K562 (cell line): ENCODE measurements around the gene LRRC4C. TPM values are rescaled to one million over a fixed set of nuclear protein-coding genes. Genes with fewer than 3 reads are reported as not detected.

ENCODE experiments used
- ATAC-seq: fragments of 200-7000 bp; cut with Tn5 transposase; 3 replicates; pipeline ENCODE4 v1.9.1; 2020; ENCODE audit warnings: moderate library complexity
- BruUV-seq: library from RNA; stranded (reverse); fragments of 400-500 nt; replicated peaks from 2 replicates; lab custom pipeline; 2021; lab: Mats Ljungman, UMichigan
- CTCF ChIA-PET: fragments of 300-600 bp; formaldehyde crosslinking; extraction: SDS; loops from one replicate; lab custom pipeline; 2021; ENCODE audit warnings: low intra/inter-chr PET ratio; lab: Yijun Ruan, JAX
- POLR2A ChIA-PET: fragments of 300-600, 350-650 bp; sonication (Branson Sonifier 250); formaldehyde crosslinking; extraction: SDS; loops from one replicate; lab custom pipeline; 2021; ENCODE audit warnings: antibody characterized with exemption, inconsistent platforms; lab: Yijun Ruan, JAX
- DNase-seq, 4 experiments: peaks; one replicate each; pipeline versions ENCODE4 v3.0.0 to v3.0.0-alpha.2; 2011 to 2018; ENCODE audit warnings: low spot score in 3 of 4, mixed read lengths in 3 of 4; ENCODE audit errors: extremely low read depth in 1 of 4
- FAIRE-seq: peaks from 2 replicates; lab custom pipeline; 2011; peaks lifted over from hg19 to GRCh38; lab: Jason Lieb, UNC
- H2AFZ ChIP-seq: 2 replicates; pipeline ENCODE4 v1.6.0; 2011; ENCODE audit warnings: low read depth, low read length, control low read depth, inconsistent platforms
- H3K27ac ChIP-seq: fragments of 200-600 bp; 3 replicates; pipeline ENCODE4 v1.8.0; 2011; ENCODE audit warnings: low read depth, mild to moderate bottlenecking, control low read depth, inconsistent platforms, low read length, moderate library complexity, mixed read lengths; ENCODE audit errors: extremely low read depth
- H3K27me3 ChIP-seq, 2 experiments: fragments of 300-600 bp in 1 of 2; 2 replicates in 1 of 2; 3 replicates in 1 of 2; pipeline versions ENCODE4 v1.6.0 to v1.8.0; 2011; ENCODE audit warnings: inconsistent platforms in 2 of 2, low read length in 2 of 2, mild to moderate bottlenecking in 1 of 2, mixed read lengths in 1 of 2, moderate library complexity in 1 of 2; ENCODE audit not compliant: control insufficient read depth in 2 of 2, insufficient read depth in 2 of 2
- H3K36me3 ChIP-seq: fragments of 300-600 bp; 3 replicates; pipeline ENCODE4 v1.8.0; 2011; ENCODE audit warnings: mild to moderate bottlenecking, low read length, inconsistent platforms; ENCODE audit not compliant: control insufficient read depth, insufficient read depth
- H3K4me1 ChIP-seq, 2 experiments: fragments of 200-600 bp in 1 of 2; replicated peaks in 1 of 2; 2 replicates in 1 of 2; 3 replicates in 1 of 2; pipeline versions ENCODE4 v1.5.1 to v1.8.0; 2011; ENCODE audit warnings: inconsistent platforms in 2 of 2, low read length in 2 of 2, mild to moderate bottlenecking in 1 of 2, mixed read lengths in 1 of 2, moderate library complexity in 1 of 2; ENCODE audit not compliant: control insufficient read depth in 2 of 2, insufficient read depth in 2 of 2
- H3K4me2 ChIP-seq: 2 replicates; pipeline ENCODE4 v1.6.1; 2011; ENCODE audit warnings: low read length, control low read depth, inconsistent platforms, mixed read lengths; ENCODE audit not compliant: insufficient read depth
- H3K4me3 ChIP-seq: fragments of 200-600 bp; sonication (generic), shearing (Covaris generic); 2 replicates; pipeline ENCODE4 v1.5.1; 2016; ENCODE audit warnings: control low read depth, inconsistent platforms
- H3K79me2 ChIP-seq: fragments of 200-600 bp; 3 replicates; pipeline ENCODE4 v1.8.0; 2011; ENCODE audit warnings: low read length, inconsistent platforms; ENCODE audit not compliant: control insufficient read depth, insufficient read depth
- H3K9ac ChIP-seq, 2 experiments: 2 replicates each; pipeline versions ENCODE4 v1.6.0 to v1.6.1; 2011; ENCODE audit warnings: low read depth in 2 of 2, low read length in 2 of 2, control low read depth in 1 of 2, inconsistent platforms in 1 of 2, mild to moderate bottlenecking in 1 of 2, mixed read lengths in 1 of 2; ENCODE audit not compliant: insufficient read depth in 1 of 2
- H3K9me1 ChIP-seq: one replicate; pipeline ENCODE4 v1.6.0; 2011; ENCODE audit warnings: inconsistent platforms, mild to moderate bottlenecking, low read length, moderate library complexity; ENCODE audit not compliant: control insufficient read depth, insufficient read depth
- H3K9me3 ChIP-seq: replicated peaks from 2 replicates; pipeline ENCODE4 v1.5.1; 2011; ENCODE audit warnings: low read depth, low read length, inconsistent platforms; ENCODE audit not compliant: control insufficient read depth, insufficient read depth
- H4K20me1 ChIP-seq: replicated peaks from 2 replicates; pipeline ENCODE4 v1.6.1; 2011; ENCODE audit warnings: low read length, inconsistent platforms, mixed read lengths; ENCODE audit not compliant: control insufficient read depth, insufficient read depth
- CSDE1 ChIP-seq, 2 experiments: fragments of 450-650 bp; IDR thresholded peaks; 2 replicates each; pipeline ENCODE4 v1.6.1; 2016; ENCODE audit warnings: mild to moderate bottlenecking in 1 of 2
- CTBP1 ChIP-seq: fragments of 450-650 bp; IDR thresholded peaks from 2 replicates; pipeline ENCODE4 v1.6.1; 2016; ENCODE audit warnings: borderline replicate concordance
- ERF ChIP-seq: fragments of 450-650 bp; formaldehyde crosslinking; IDR thresholded peaks from 2 replicates; pipeline ENCODE4 v1.4.0; 2020; ENCODE audit warnings: mild to moderate bottlenecking, mixed read lengths
- LCOR ChIP-seq: sonication (generic); formaldehyde crosslinking; IDR thresholded peaks from 2 replicates; pipeline ENCODE4 v1.8.0; 2022; ENCODE audit warnings: mild to moderate bottlenecking, missing genetic modification reagents
- POLR3A ChIP-seq: IDR thresholded peaks from 2 replicates; pipeline ENCODE4 v1.6.1; 2011; ENCODE audit warnings: borderline replicate concordance, mild to moderate bottlenecking, moderate library complexity; ENCODE audit not compliant: insufficient read length, insufficient read depth; ENCODE audit errors: extremely low read depth
- SMAD4 ChIP-seq: fragments of 250-450 bp; sonication (Bioruptor Pico); conservative IDR thresholded peaks from 2 replicates; pipeline ENCODE4 v1.8.0; 2021; ENCODE audit warnings: inconsistent platforms, mild to moderate bottlenecking, moderate library complexity
- ZNF609 ChIP-seq: sonication (generic); formaldehyde crosslinking; IDR thresholded peaks from 2 replicates; pipeline ENCODE4 v1.8.1; 2023; ENCODE audit warnings: missing genetic modification reagents, mild to moderate bottlenecking, borderline replicate concordance
- WGBS: fragments of 100-300 bp; shearing (Covaris generic); methylation state at CpG from one replicate; pipeline ENCODE4 v1.1.6; 2016; ENCODE audit warnings: low coverage, mixed read lengths; ENCODE audit not compliant: insufficient coverage; ENCODE audit errors: missing lambda C conversion rate; 5-methylcytosine and 5-hydroxymethylcytosine counted together
- in situ Hi-C: fragments of 300-500 bp; cut with MboI; formaldehyde crosslinking; loops from 4 replicates; pipeline ENCODE4 v1.15.0; 2018; ENCODE audit warnings: inconsistent platforms, mixed read lengths
- intact Hi-C: fragments of 100-400 bp; cut with micrococcal nuclease; formaldehyde crosslinking; loops from 2 replicates; pipeline ENCODE4 v1.14.2; 2022
- polyA plus RNA-seq, 8 experiments: library from polyadenylated mRNA; depleted of rRNA in 4 of 8; stranded (reverse) in 5 of 8; unstranded in 3 of 8; fragments of >200 nt; fragmentation: Nextera tagmentation in 2 of 8; fragmentation: Illumina TruSeq in 1 of 8; extraction: Ambion mirVana in 2 of 8; extraction: Trizol in 1 of 8; gene quantifications; 2 replicates each; pipeline versions ENCODE4 v1.2.1 to v1.2.3, GENCODE V29; 2011 to 2014; ENCODE audit warnings: inconsistent platforms in 1 of 8, missing spikeins in 1 of 8
- total RNA-seq, 7 experiments: library from RNA; depleted of rRNA in 6 of 7; stranded (reverse); fragments of >200 nt in 6 of 7; fragmentation: Illumina TruSeq in 2 of 7; extraction: Trizol in 2 of 7; gene quantifications; 2 replicates each; pipeline versions ENCODE4 v1.2.1 to v1.2.3, GENCODE V29; 2011 to 2021; ENCODE audit warnings: low replicate concordance in 1 of 7

LRRC4C gene
- total and polyA plus RNA-seq, 9 of the 15 experiments (the other 6 are each of a cell fraction or from before 2014, with no cell fraction given) = not detected

GRCh38 chr11:41400819-41401382 lies 58.6 kb downstream of the LRRC4C start:
- H4K20me1 ChIP-seq = no peaks in the 10 kb centered on the region
- H3K9me3 ChIP-seq = no peaks in the 10 kb centered on the region
- H2AFZ ChIP-seq = no peak overlapping the region
- BruUV-seq = no TSS peak
- no peaks in the 10 kb centered on the region for H3K79me2 ChIP-seq
- no peak for TF ChIP-seq POLR3A
- TF ChIP-seq CTBP1 = no peak
- TF ChIP-seq ERF (CRISPR knock-in tag) = no peak
- TF ChIP-seq SMAD4 (CRISPR knock-in tag) = no peak
- TF ChIP-seq CSDE1 (IDR thresholded peaks at IDR 0.05) = no peak
- no peak for TF ChIP-seq ZNF609 (CRISPR knock-in tag)
- no peak for TF ChIP-seq LCOR (CRISPR knock-in tag)
- ChIA-PET CTCF (no interaction called here), POLR2A (no interaction called here)
- 17% methylated on average over 1 of the region's 1 CpG for WGBS
- H3K27ac ChIP-seq = no peak overlapping the region
- DNase-seq (no peak), ATAC-seq (no peak), FAIRE-seq (no peak)
- H3K27me3 ChIP-seq = no peaks in the 10 kb centered on the region
- no peaks in the 10 kb centered on the region for H3K4me1 ChIP-seq
- H3K9ac ChIP-seq = no peak overlapping the region
- H3K36me3 ChIP-seq = no peaks in the 10 kb centered on the region
- intact Hi-C loops = no loop called here
- in situ Hi-C loops = no loop called here
- H3K4me3 ChIP-seq = no peak overlapping the region
- H3K4me2 ChIP-seq = no peak overlapping the region
- H3K9me1 ChIP-seq = no peaks in the 10 kb centered on the region
